MM.1S (cell line): Measurements from ENCODE around the gene AP5Z1.

Source experiments
- EZH2 ChIP-seq: fragments of 300-600 bp; sonication (generic); optimal IDR thresholded peaks from 2 replicates; pipeline ENCODE3; 2017; ENCODE audit warnings: low read depth, mild to moderate bottlenecking, antibody characterized with exemption, low read length, mixed read lengths
- EZH2phosphoT487 ChIP-seq: fragments of 300-600 bp; sonication (generic); IDR thresholded peaks from 2 replicates; pipeline ENCODE4 v1.6.1; 2018; ENCODE audit warnings: antibody characterized with exemption, low read length
- TF ChIP-seq, protein P1 (sequence below): fragments of 300-600 bp; sonication (generic); IDR thresholded peaks from 2 replicates; pipeline ENCODE4 v1.5.1; 2016; ENCODE audit warnings: antibody characterized with exemption, low read length, mixed read lengths

DNA sequence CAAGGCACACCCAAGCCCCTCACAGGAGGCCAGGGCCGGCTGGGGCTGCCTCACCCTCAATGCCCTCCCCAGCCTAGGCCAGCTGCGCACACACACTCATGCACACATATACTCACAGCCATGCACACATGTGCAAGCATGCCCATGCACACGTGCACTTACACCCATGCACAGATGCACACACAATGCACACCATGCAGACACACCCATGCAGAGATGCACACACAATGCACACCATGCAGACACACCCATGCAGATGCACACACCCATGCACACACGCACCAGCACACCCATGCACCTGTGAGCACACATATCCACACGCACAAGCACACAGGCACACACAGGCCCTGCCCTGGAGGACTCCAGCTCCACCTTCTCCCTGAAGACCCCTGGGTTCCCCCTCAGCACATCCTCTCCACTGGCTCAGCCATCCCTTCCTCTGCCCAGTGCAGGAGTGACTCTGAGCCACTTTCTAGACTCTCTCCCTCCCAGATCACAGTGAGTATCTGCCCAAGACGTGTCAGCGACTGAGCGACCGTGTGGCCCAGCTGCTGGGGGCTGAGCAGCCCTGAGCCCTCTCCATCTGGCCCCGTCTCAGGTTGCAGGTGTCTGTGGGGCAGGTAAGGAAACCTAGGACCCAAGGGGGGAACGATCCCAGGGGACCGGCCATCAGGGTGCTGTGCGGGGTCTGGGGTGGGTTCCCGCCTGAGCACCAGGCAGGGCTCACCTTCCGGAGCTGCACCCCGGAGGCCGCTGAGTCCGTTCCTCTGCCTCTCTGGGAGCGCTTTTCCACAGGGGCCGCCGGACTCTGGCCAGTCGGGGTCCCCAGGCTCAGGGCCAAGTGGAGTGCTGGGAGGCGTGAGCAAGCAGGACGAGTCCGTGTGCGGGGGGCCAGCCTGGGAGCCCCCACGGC, 25.8 kb downstream of the AP5Z1 start:
- TF ChIP-seq, protein P1, sequence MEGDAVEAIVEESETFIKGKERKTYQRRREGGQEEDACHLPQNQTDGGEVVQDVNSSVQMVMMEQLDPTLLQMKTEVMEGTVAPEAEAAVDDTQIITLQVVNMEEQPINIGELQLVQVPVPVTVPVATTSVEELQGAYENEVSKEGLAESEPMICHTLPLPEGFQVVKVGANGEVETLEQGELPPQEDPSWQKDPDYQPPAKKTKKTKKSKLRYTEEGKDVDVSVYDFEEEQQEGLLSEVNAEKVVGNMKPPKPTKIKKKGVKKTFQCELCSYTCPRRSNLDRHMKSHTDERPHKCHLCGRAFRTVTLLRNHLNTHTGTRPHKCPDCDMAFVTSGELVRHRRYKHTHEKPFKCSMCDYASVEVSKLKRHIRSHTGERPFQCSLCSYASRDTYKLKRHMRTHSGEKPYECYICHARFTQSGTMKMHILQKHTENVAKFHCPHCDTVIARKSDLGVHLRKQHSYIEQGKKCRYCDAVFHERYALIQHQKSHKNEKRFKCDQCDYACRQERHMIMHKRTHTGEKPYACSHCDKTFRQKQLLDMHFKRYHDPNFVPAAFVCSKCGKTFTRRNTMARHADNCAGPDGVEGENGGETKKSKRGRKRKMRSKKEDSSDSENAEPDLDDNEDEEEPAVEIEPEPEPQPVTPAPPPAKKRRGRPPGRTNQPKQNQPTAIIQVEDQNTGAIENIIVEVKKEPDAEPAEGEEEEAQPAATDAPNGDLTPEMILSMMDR: no peak
- TF ChIP-seq EZH2 (no peak), EZH2phosphoT487 (no peak)
